Uterus (tissue), 4 donors: ENCODE results near the gene GPALPP1. TPM values are rescaled to one million over a fixed set of nuclear protein-coding genes. Genes with fewer than 3 reads are reported as not detected.
"Not testable (repeated sequence)": the region's sequence is repeated elsewhere in the genome, so short reads cannot be mapped to it uniquely, and the experiment has no call there.

Source experiments
- DNase-seq, 2 donors: peaks; one replicate each; pipeline ENCODE4 v3.0.0-alpha.2; 2019 to 2020
- H3K27ac ChIP-seq, 2 donors: fragments of 200-600 bp; sonication (generic); 1 replicate in 1 of 2; 2 replicates in 1 of 2; pipeline ENCODE4 v1.5.1; 2016 to 2018
- H3K27me3 ChIP-seq, 2 donors: fragments of 200-600 bp; sonication (generic); one replicate each; pipeline ENCODE4 v1.5.1; 2018 to 2019; ENCODE audit warnings: control low read depth in 1 of 2
- H3K36me3 ChIP-seq, 2 donors: fragments of 200-600 bp; sonication (generic); one replicate each; pipeline ENCODE4 v1.5.1; 2019; ENCODE audit warnings: control low read depth in 1 of 2
- H3K4me1 ChIP-seq, 2 donors: fragments of 200-600 bp; sonication (generic); one replicate each; pipeline ENCODE4 v1.5.1; 2018 to 2019; ENCODE audit warnings: control low read depth in 1 of 2
- H3K4me3 ChIP-seq, 2 donors: fragments of 200-600 bp; sonication (generic); 1 replicate in 1 of 2; 2 replicates in 1 of 2; pipeline ENCODE4 v1.5.1; 2018 to 2019; ENCODE audit warnings: mild to moderate bottlenecking in 1 of 2
- H3K9me3 ChIP-seq, 2 donors: fragments of 200-600 bp; sonication (generic); one replicate each; pipeline ENCODE4 v1.5.1; 2019; ENCODE audit warnings: control low read depth in 1 of 2
- CTCF ChIP-seq, 4 experiments: fragments of 200-600 bp in 2 of 4; fragments of 450-650 bp in 2 of 4; sonication (generic) in 2 of 4; IDR thresholded peaks; one replicate each; pipeline ENCODE4 v1.5.1; 2016 to 2019; ENCODE audit warnings: antibody characterized with exemption in 4 of 4, mild to moderate bottlenecking in 2 of 4, moderate library complexity in 1 of 4
- POLR2A ChIP-seq, 2 donors: fragments of 450-650 bp; IDR thresholded peaks; one replicate each; pipeline ENCODE4 v1.6.1; 2016; ENCODE audit warnings: antibody characterized with exemption in 2 of 2, mild to moderate bottlenecking in 1 of 2, moderate library complexity in 1 of 2
- intact Hi-C: fragments of 100-400 bp; cut with DNase I; formaldehyde crosslinking; loops from one replicate; pipeline ENCODE4 v1.15.1; 2023; ENCODE audit warnings: low total_unique reads
- total RNA-seq, 4 donors: library from RNA; depleted of rRNA in 3 of 4; stranded (reverse); fragments of >200 nt in 3 of 4; gene quantifications; one replicate each; pipeline versions ENCODE4 v1.1.0 to v1.2.4, GENCODE V29; 2014 to 2023
- donor health status: DM: yes; HTN: yes; CAD: no.

Gene GPALPP1
- total RNA-seq, 4 donors from 2014 or later = 8.7 to 55.2 (median 28.1) TPM

GRCh38 chr13:45004096-45004495 lies 14.8 kb downstream of the GPALPP1 start:
- no peaks in the 10 kb centered on the region for H3K9me3 ChIP-seq
- DNase-seq = no peak
- TF ChIP-seq POLR2A (IDR thresholded peaks at IDR 0.05) = no peak
- H3K27ac ChIP-seq = no peak overlapping the region
- intact Hi-C loops = no loop called here
- H3K36me3 ChIP-seq = no peaks in the 10 kb centered on the region
- no peaks in the 10 kb centered on the region for H3K4me1 ChIP-seq
- no peak overlapping the region for H3K4me3 ChIP-seq
- no peaks in the 10 kb centered on the region for H3K27me3 ChIP-seq

GRCh38 chr13:45007225-45007624 lies 17.9 kb downstream of the GPALPP1 start:
- Histone ChIP-seq H3K36me3 (no peaks in the 10 kb centered on the region), H3K27me3 (no peaks in the 10 kb centered on the region), H3K27ac (no peak overlapping the region), H3K9me3 (no peaks in the 10 kb centered on the region), H3K4me3 (no peak overlapping the region), H3K4me1 (no peaks in the 10 kb centered on the region)
- TF ChIP-seq CTCF (IDR thresholded peaks at IDR 0.05) (no peak), POLR2A (IDR thresholded peaks at IDR 0.05) (no peak)
- intact Hi-C loops = no loop called here
- no peak for DNase-seq

GRCh38 chr13:45007823-45008222 lies 18.5 kb downstream of the GPALPP1 start:
- H3K27ac ChIP-seq = no peak overlapping the region
- no peaks in the 10 kb centered on the region for H3K36me3 ChIP-seq
- H3K27me3 ChIP-seq = no peaks in the 10 kb centered on the region
- no peak for DNase-seq
- no peaks in the 10 kb centered on the region for H3K9me3 ChIP-seq
- no peaks in the 10 kb centered on the region for H3K4me1 ChIP-seq
- intact Hi-C loops = no loop called here
- H3K4me3 ChIP-seq = no peak overlapping the region
- TF ChIP-seq CTCF (IDR thresholded peaks at IDR 0.05) (no peak), POLR2A (IDR thresholded peaks at IDR 0.05) (no peak)

- Histone ChIP-seq H3K4me3 (no peak overlapping the region), H3K36me3 (no peaks in the 10 kb centered on the region), H3K27me3 (no peaks in the 10 kb centered on the region), H3K4me1 (no peaks in the 10 kb centered on the region), H3K27ac (no peak overlapping the region), H3K9me3 (no peaks in the 10 kb centered on the region)
- TF ChIP-seq POLR2A (IDR thresholded peaks at IDR 0.05) (no peak), CTCF (IDR thresholded peaks at IDR 0.05) (no peak)
- intact Hi-C loops = no loop called here
- DNase-seq = no peak
Measured at GRCh38 chr13:45011198-45011597, 21.9 kb downstream of the GPALPP1 start.

GRCh38 chr13:45015300-45015699 lies 26.0 kb downstream of the GPALPP1 start:
- H3K27me3 ChIP-seq = no peaks in the 10 kb centered on the region
- no peak for DNase-seq
- no peaks in the 10 kb centered on the region for H3K36me3 ChIP-seq
- TF ChIP-seq CTCF (IDR thresholded peaks at IDR 0.05) = no peak
- no peak for TF ChIP-seq POLR2A (IDR thresholded peaks at IDR 0.05)
- intact Hi-C loops = no loop called here
- H3K4me3 ChIP-seq = no peak overlapping the region
- H3K9me3 ChIP-seq = no peaks in the 10 kb centered on the region
- no peak overlapping the region for H3K27ac ChIP-seq
- H3K4me1 ChIP-seq = no peaks in the 10 kb centered on the region

GRCh38 chr13:45016792-45017425 lies 27.6 kb downstream of the GPALPP1 start:
- no peaks in the 10 kb centered on the region for H3K9me3 ChIP-seq
- DNase-seq = no peak
- no peak overlapping the region for H3K4me3 ChIP-seq
- intact Hi-C loops = no loop called here
- H3K27me3 ChIP-seq = no peaks in the 10 kb centered on the region
- no peaks in the 10 kb centered on the region for H3K36me3 ChIP-seq
- TF ChIP-seq POLR2A (IDR thresholded peaks at IDR 0.05) (no peak), CTCF (IDR thresholded peaks at IDR 0.05) (no peak)
- no peak overlapping the region for H3K27ac ChIP-seq
- H3K4me1 ChIP-seq = no peaks in the 10 kb centered on the region

- H3K27ac ChIP-seq, DNase-seq, H3K4me3 ChIP-seq, H3K27me3 ChIP-seq, intact Hi-C loops, H3K36me3 ChIP-seq, H3K4me1 ChIP-seq, H3K9me3 ChIP-seq: not testable (repeated sequence)
Measured at GRCh38 chr13:45019981-45020380, 30.6 kb downstream of the GPALPP1 start.
